HG03469 (cell line): ENCODE measurements around the gene NAV3.

ENCODE experiments used
- ATAC-seq: cut with Tn5 transposase; IDR thresholded peaks from one replicate; pipeline ENCODE4 v1.9.1; 2021; ENCODE audit warnings: mild to moderate bottlenecking, moderate library complexity, moderate number of reproducible peaks; ENCODE audit not compliant: unreplicated experiment

Gene NAV3

GRCh38 chr12:78036874-78037273, 206.2 kb downstream of the NAV3 start:
- no peak for ATAC-seq

GRCh38 chr12:78037707-78038106, 207.0 kb downstream of the NAV3 start:
- no peak for ATAC-seq

DNA sequence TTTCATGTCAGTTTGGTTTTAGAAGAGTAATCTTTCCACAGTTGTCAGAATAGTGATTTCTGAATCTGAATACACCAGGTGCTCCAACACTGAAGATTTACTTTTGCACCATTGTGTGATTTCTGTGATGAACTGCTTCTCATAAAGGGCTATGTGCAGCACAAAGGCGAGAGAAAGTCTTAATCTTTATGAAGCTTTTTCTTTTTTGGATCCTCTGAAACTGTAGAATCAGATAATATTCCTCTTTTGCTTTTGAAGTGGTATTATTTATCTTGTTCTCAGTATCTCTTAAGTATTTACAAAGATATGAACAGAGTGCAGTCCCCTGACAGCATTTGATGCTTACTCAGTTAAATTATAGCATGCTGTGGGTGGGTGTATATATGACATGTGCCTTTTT, 207.8 kb downstream of the NAV3 start:
- ATAC-seq, result no peak

DNA sequence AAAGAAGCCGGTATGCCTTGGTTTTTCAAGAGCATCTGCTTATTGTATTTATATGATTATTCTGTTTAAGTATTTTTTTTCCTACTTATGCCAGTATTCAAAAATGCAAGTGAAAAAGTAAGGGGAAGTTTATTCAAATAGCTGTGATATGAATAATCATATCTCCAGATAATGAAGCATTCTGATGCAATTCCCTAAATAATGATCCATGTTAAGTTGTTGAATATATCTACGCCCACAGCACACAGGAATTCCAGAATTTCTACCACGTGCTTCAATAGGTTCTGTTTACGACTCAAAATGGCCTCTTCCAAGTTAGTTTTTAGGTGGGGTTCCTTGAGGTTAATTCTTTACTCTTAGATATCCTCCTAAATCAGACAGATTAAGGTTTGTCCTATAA, 208.3 kb downstream of the NAV3 start:
- no peak for ATAC-seq

DNA sequence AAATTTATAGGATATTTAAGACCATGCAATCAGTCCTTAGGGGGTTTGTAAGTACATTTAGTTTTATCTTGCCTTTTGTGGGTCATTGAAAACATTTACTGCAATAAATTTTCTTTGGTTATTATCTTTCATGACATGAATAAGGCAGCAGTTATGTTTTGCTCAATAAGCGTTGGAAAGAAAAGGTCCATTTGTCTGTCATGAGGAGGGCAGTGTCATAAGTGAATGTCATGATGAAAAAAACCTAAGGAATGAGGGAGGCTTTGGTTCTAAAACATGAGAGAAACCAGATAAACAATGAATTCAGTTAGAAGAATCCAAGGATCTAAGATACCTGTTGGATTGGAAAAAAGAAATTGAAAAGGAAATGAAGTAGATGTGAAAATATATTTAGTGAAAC, 209.4 kb downstream of the NAV3 start:
- ATAC-seq, result no peak

DNA sequence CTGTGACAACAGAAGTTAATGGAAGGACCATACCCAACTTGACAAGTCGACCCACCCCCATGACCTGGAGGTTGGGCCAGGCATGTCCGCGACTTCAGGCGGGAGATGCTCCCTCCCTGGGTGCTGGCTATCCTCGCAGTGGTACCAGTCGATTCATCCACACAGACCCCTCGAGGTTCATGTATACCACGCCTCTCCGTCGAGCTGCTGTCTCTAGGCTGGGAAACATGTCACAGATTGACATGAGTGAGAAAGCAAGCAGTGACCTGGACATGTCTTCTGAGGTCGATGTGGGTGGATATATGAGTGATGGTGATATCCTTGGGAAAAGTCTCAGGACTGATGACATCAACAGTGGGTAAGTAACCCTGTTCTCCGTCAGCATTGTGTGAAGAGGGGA, 220.1 kb downstream of the NAV3 start:
- no peak for ATAC-seq

DNA sequence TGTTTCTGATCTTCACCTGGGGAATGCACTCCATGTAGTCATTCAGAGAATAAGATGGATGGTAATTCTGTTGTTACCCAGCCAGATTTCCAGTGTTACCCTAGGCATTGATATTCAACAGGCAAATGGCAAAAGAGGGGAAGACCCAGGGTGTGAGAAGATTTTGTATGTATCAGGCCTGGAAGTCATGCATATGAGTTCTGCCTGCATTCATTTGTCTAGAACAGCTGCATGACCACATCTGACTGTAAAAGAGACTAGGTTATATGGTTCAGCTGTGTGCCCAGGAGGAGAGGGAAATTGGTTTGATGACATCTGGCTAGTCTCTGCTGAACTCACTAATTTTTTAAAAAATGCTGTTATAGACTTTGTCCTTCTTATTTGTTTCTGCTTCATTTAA, 224.9 kb downstream of the NAV3 start:
- no peak for ATAC-seq

DNA sequence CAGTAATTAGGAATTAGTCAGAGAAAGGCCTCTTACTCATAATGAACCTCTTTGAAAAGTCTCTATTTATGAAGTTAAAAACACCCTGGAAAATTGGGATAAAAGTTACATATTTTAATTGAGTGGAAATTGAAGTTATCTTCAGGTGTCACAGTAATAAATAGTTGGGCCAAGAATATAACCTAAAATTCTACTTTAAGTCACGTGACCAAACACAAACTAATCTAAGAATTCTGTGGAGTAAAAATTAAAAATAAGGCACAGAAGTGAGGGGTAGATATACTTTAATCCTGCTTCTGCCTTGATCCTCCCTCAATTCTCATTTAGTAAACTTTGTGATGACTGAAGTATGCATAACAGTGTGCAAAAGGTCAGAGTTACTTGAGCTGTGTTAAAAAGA, 226.4 kb downstream of the NAV3 start:
- no peak for ATAC-seq

DNA sequence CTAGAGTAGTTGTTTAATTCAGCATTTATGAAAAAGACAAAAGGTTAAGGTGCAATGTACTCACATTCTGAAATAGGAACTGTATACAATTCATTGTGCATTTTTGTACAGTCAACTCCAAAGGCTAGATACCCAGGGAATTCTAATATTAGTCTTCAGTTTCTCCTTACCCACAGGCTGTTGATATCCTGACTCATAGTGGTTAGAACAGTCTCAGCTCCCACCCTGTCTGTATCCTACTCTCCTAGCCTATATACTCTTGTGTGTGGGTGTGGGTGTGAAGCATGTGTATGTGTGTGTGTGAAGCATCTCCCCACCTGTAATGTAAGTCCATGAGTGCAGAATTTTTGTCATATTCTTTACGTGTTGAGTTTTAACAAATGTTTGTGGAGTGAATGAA, 229.5 kb downstream of the NAV3 start:
- ATAC-seq, result no peak

GRCh38 chr12:78062786-78063185, 232.1 kb downstream of the NAV3 start:
- ATAC-seq, result no peak

DNA sequence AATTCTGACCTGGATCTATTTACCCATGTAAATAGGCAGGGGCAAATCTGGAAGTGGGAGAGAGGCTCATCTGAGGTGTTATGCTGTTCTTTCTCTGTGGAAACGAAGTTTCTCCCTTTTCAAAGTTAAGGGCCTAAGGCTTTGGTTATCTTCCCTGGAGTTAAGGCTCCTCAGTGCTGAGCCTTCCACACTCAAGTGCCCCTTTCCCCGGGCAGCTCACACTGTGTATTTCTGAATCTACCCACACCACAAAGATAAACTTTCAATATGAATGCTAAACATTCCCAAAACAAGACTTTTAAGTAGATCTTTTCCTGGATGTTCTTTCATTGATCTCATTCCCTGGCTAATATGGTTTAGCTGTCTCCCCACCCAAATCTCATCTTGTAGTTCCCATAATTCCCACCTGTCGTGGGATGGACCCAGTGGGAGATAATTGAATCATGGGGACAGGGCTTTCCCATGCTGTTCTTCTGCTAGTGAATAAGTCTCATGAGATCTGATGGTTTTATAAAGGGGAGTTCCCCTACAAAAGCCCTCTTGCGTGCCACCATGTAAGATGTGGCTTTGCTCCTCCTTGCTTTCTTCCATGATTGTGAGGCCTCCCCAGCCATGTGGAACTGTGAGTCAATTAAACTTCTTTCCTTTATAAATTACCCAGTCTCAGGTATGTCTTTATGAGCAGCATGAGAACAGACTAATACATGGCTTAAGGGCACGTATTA, 251.1 kb downstream of the NAV3 start:
- no peak for ATAC-seq

GRCh38 chr12:78085542-78086182, 255.0 kb downstream of the NAV3 start:
- ATAC-seq, result no peak

DNA sequence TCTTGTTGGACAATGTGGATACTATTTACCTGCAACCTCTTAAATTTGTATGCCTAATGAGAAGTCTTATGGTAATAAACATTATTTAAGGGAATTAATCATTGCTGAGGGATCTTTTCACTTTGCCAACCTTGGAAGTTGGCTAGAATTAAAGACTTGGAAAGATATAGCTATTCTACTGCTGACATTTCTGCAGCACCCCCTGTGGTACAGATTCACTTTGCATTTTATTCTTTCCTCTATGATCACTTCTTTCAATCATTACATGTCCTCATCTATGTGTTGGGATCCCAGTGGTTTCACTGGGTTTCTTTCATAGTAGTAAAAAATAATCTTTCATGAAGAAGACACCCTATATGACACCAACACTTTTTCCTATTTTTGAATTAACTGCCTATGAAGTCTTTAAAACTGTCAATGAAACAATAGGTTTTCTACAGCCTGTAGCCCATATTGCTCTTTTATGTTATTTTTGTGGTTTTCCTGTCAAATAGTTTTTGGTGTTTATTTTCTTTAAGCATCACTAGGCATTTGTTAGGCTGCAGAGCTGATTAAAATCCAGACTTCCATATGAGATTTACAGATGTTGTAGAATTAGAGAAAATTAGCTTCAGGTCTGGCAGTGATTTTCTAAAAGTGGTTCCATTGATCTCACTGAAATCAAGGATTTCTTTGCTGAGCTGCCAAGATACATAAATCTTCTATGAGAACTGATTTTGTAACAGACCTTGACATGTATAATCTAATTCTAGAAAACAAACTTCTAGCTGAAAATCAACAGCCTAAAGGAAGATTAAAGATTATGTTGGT, 256.1 kb downstream of the NAV3 start:
- no peak for ATAC-seq

DNA sequence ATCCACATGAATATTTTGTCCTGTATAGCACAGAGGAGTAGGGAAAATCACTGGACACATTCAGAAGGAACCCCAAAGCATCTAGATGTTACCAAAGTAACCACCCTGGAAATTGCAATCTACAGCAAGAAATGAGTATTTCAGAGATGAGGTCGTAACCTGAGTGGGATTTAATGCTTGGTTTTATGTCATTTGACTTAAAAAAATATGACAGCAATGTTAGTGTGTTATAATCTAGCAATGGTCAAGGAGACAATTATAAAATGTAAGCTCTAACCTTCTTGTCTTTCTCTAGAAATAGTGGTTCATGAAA, 256.6 kb downstream of the NAV3 start:
- no peak for ATAC-seq

- no peak for ATAC-seq
Measured at GRCh38 chr12:78088391-78088832, 257.7 kb downstream of the NAV3 start.

GRCh38 chr12:78090266-78090665, 259.6 kb downstream of the NAV3 start:
- no peak for ATAC-seq

DNA sequence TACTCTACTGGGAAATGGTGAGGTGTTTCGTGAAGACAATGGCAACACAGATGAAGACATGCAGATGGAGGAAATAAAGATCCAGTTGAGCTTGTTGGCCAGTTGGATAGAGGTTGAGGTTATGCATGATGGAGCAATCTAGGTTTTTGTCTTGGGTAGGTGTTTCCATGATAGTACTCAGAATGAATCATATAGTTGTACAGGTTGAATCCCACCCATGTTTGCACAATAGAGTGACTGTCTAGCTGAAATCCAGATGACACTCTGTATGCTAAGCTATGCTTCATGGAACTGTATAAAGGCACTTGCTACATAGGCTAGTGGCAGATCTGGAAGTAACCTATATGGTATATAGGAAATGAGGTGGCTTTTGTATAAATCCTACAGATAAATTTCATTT, 264.9 kb downstream of the NAV3 start:
- ATAC-seq, result no peak

DNA sequence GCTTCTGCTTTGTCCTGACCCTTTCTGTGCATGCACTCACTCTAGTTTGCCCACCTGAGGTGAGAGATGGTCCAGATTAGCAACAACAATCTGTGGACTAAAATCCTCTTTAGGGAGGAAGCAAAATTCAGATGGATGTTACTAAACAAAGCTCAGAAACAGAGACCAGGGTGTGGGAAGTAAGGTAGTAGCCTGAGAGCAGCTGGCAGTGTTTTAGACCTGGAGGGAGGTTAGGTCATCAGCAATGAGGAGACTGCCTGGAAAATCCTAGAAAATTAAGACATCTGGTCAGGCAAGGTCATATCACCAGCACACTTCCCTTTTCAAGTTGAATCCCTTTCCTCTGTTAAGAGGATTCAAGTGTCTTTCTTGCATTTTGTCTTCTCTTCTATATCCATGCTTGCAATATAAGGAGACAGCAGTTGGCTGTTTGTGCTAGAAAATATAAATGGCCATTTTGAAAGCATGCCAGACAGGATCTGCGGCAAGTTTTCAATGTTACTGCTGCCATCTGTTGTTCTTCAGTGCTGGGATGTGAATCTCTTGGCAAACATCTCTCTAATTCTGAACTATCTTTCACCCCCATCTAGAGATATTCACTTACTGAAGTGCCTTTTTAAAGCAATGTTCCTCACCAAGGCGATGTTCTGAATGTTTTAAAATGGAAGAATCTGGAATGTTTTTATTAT, 266.4 kb downstream of the NAV3 start:
- ATAC-seq, result no peak

GRCh38 chr12:78099806-78100205, 269.1 kb downstream of the NAV3 start:
- ATAC-seq, result no peak

GRCh38 chr12:78101113-78101876, 270.6 kb downstream of the NAV3 start:
- no peak for ATAC-seq
